Small intestine (tissue), 7 donors: ENCODE measurements around the gene NSMCE1. TPM values are rescaled to one million over a fixed set of nuclear protein-coding genes. Genes with fewer than 3 reads are reported as not detected.
A peak's percentile ranks its signal among the peaks of the same experiment; 100 is the strongest.
"Not testable (repeated sequence)": the region's sequence is repeated elsewhere in the genome, so short reads cannot be mapped to it uniquely, and the experiment has no call there.

ENCODE experiments used
- DNase-seq, 2 donors: peaks; one replicate each; pipeline versions ENCODE4 v3.0.0 to v3.0.0-alpha.2; 2013
- FAIRE-seq: peaks from 2 replicates; lab custom pipeline; 2012; peaks lifted over from hg19 to GRCh38; lab: Jason Lieb, UNC
- H3K27ac ChIP-seq, 3 donors: one replicate each; pipeline ENCODE4 v1.5.1; 2013; ENCODE audit warnings: low read length in 2 of 3, mild to moderate bottlenecking in 2 of 3, control low read depth in 1 of 3, inconsistent platforms in 1 of 3, low read depth in 1 of 3, moderate library complexity in 1 of 3
- H3K27me3 ChIP-seq, 3 donors: one replicate each; pipeline ENCODE4 v1.6.1; 2013; ENCODE audit warnings: low read length in 3 of 3, inconsistent platforms in 1 of 3; ENCODE audit not compliant: control insufficient read depth in 3 of 3, insufficient read depth in 3 of 3
- H3K36me3 ChIP-seq, 3 donors: one replicate each; pipeline ENCODE4 v1.6.1; 2013; ENCODE audit warnings: low read length in 3 of 3, inconsistent platforms in 1 of 3, low read depth in 1 of 3, mild to moderate bottlenecking in 1 of 3, moderate library complexity in 1 of 3; ENCODE audit not compliant: control insufficient read depth in 3 of 3, insufficient read depth in 2 of 3
- H3K4me1 ChIP-seq, 3 donors: one replicate each; pipeline ENCODE4 v1.6.1; 2013; ENCODE audit warnings: low read length in 2 of 3, inconsistent platforms in 1 of 3, low read depth in 1 of 3, mild to moderate bottlenecking in 1 of 3, moderate library complexity in 1 of 3; ENCODE audit not compliant: control insufficient read depth in 3 of 3, insufficient read depth in 2 of 3
- H3K4me3 ChIP-seq, 3 donors: one replicate each; pipeline ENCODE4 v1.5.1; 2013; ENCODE audit warnings: low read length in 3 of 3, control low read depth in 1 of 3, inconsistent platforms in 1 of 3, low read depth in 1 of 3, mild to moderate bottlenecking in 1 of 3, moderate library complexity in 1 of 3
- H3K9me3 ChIP-seq, 2 donors: one replicate each; pipeline ENCODE4 v1.6.1; 2013; ENCODE audit warnings: low read depth in 1 of 2, low read length in 1 of 2; ENCODE audit not compliant: control insufficient read depth in 2 of 2, insufficient read depth in 1 of 2
- WGBS, 3 donors: extraction: QIAGEN DNeasy Blood & Tissue Kit; methylation state at CpG; one replicate each; pipeline ENCODE4 v1.1.7; 2013; 5-methylcytosine and 5-hydroxymethylcytosine counted together
- polyA plus RNA-seq, 4 donors: library from polyadenylated mRNA; stranded (reverse) in 3 of 4; unstranded in 1 of 4; fragments of 200-250 nt in 3 of 4; fragments of 120-200 nt in 1 of 4; gene quantifications; one replicate each; pipeline versions ENCODE4 v1.2.1 to v1.2.3, GENCODE V29; 2013
- donor health status: healthy with polysubstance abuse.
- donor health status: control.
- donor health status: control.
- donor health status: Bipolar disorder and iron deficiency.
- donor health status: healthy.

Gene NSMCE1
- polyA plus RNA-seq, 4 donors: 37.8 to 66.1 (median 52.3) TPM

DNA sequence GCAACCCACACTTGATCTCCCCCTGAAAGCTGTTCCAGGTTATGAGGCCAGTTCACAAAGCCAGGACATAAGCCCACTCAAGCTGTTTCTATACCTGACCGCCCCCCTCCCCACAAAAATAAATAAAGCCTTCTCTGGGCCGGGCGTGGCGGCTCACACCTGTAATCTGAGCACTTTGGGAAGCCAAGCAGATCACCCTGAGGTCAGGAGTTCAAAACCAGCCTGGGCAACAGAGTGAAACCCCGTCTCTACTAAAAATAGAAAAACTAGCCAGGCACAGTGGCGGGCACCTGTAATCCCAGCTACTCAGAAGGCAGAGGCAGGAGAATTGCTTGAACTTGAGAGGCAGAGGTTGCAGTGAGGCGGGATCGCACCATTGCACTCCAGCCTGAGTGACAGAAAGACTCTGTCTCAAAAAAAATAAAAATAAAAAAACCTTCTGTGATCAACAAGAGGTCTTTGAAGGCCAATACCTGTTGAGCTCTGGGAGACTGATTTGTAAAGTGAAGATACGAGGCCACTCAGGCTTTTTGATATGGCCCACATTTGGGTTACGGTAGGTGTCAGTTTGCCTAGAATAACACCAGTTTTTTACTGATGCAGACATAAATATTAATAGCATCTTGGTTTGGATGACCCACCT lies 63.0 kb downstream of the NSMCE1 start:
- no peaks in the 10 kb centered on the region for H3K27me3 ChIP-seq
- H3K4me1 ChIP-seq: peaks cover 6 to 32% (median 8%) of the 10 kb centered on the region in 3 donors
- peaks cover 0 to 14% (median 4%) of the 10 kb centered on the region in 3 donors for H3K36me3 ChIP-seq
- no peak overlapping the region for H3K27ac ChIP-seq
- DNase-seq (no peak), FAIRE-seq (no peak)
- WGBS, 3 donors: 77 to 86% (median 80%) methylated on average over 10 of the region's 10 CpGs
- H3K9me3 ChIP-seq: no peaks in the 10 kb centered on the region
- no peak overlapping the region for H3K4me3 ChIP-seq

- no peak for DNase-seq
- FAIRE-seq: no peak
- Histone ChIP-seq H3K36me3 (peaks cover 0 to 3% (median 0%) of the 10 kb centered on the region in 3 donors), H3K4me1 (peaks cover 6 to 28% (median 8%) of the 10 kb centered on the region in 3 donors), H3K27ac (peak overlapping the region; percentile 96 to 97 (median 96)), H3K4me3 (peak overlapping the region in 2 of 3 donors; percentile 66 to 78), H3K27me3 (no peaks in the 10 kb centered on the region), H3K9me3 (no peaks in the 10 kb centered on the region)
- WGBS, 3 donors: 39 to 51% (median 39%) methylated on average over 14 of the region's 14 CpGs
Measured at GRCh38 chr16:27204312-27204915, 64.2 kb downstream of the NSMCE1 start.

- Histone ChIP-seq H3K36me3 (no peaks in the 10 kb centered on the region), H3K27me3 (no peaks in the 10 kb centered on the region), H3K4me3 (peak within 1 kb of the TSS; percentile 51 to 78 (median 66)), H3K4me1 (peaks cover 6 to 21% (median 11%) of the 10 kb centered on the region in 3 donors), H3K27ac (peak within 1 kb of the TSS; percentile 96 to 97 (median 96)), H3K9me3 (no peaks in the 10 kb centered on the region)
- WGBS, 3 donors: 0 to 1% (median 1%) methylated on average over 70 of the region's 70 CpGs
- FAIRE-seq: no peak
- DNase-seq: peak; percentile 100
Measured at GRCh38 chr16:27203507-27204311, 64.9 kb downstream of the NSMCE1 start, which contains the start of gene KDM8. Gene KDM8, plus strand, starts transcription at chr16:27203526. Its CDS starts 6,598 bp downstream, at chr16:27210124.

DNA sequence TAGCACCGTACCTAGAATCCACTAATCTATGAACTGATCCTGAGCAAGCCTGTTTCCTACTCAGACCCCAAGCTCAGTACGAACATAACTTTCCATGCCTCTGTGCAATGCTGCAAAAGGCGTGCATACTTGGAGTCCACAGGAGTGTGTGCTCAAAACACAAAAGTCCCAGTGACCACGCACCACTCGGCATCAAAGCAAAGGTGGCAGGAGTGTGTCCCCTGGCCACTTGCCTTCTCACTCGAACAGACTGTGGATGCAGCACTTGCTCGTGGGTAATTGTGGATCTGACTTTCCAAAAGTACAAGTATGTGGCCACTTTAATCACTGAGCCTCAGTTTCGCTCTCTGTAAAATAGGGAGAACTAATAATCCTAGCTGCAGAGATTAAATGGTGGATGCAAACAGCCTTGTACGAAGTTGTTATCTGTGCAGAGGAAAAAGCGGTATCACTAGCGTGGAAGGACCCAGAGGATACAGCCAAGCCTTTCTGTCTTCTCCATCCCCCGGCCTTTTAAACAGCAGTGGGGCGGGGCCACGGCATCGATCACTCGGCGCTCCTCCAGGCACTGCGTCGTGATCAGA lies 65.6 kb downstream of the NSMCE1 start:
- Histone ChIP-seq H3K36me3 (no peaks in the 10 kb centered on the region), H3K4me1 (peaks cover 6 to 14% (median 7%) of the 10 kb centered on the region in 3 donors), H3K4me3 (peak overlapping the region; percentile 32 to 78 (median 63)), H3K27me3 (no peaks in the 10 kb centered on the region), H3K27ac (peak overlapping the region; percentile 95 to 97 (median 96)), H3K9me3 (no peaks in the 10 kb centered on the region)
- WGBS, 3 donors: 24% methylated on average over 19 of the region's 19 CpGs
- DNase-seq (no peak), FAIRE-seq (no peak)

DNA sequence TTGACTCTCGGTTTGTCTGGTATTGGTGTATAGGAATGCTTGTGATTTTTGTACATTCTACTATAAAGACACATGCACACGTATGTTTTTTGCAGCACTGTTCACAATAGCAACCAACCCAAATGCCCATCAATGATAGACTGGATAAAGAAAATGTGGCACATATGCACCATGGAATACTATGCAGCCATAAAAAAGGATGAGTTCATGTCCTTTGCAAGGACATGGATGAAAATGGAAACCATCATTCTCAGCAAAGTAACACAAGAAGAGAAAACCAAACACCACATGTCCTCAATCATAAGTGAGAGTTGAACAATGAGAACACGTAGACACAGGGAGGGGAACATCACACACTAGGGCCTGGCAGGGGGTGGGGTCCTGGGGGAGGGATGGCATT lies 67.7 kb downstream of the NSMCE1 start:
- H3K4me1 ChIP-seq: peaks cover 6 to 11% (median 6%) of the 10 kb centered on the region in 3 donors
- DNase-seq, FAIRE-seq, H3K9me3 ChIP-seq, H3K36me3 ChIP-seq, H3K27ac ChIP-seq, H3K27me3 ChIP-seq, H3K4me3 ChIP-seq: not testable (repeated sequence)
- WGBS, 3 donors: 95 to 96% (median 95%) methylated on average over 3 of the region's 3 CpGs

DNA sequence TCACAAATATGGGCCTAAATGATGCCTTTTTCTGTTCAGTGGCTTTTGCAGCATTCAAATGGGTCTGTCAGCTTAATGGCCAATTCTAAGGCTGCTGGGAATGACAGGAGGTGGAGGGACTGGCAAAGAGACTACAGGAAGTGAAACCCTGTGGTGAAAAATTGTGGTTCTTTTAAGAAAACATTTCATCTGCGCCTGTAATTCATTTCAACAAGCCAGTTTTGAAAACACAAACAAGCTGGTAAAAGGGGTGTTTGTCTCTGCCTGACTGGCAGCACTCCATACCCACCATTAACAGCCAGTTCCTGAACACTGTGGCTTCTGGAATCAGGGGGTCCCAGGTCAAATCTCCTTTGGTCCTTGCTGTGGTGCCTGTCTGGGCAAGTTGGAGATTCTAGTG lies 68.8 kb downstream of the NSMCE1 start:
- Histone ChIP-seq H3K4me1 (peaks cover 6 to 12% (median 9%) of the 10 kb centered on the region in 3 donors), H3K36me3 (no peaks in the 10 kb centered on the region), H3K27me3 (no peaks in the 10 kb centered on the region), H3K9me3 (no peaks in the 10 kb centered on the region), H3K27ac (peak overlapping the region in 2 of 3 donors; percentile 35 to 93), H3K4me3 (no peak overlapping the region)
- DNase-seq (peak in 1 of 2 donors; percentile 38), FAIRE-seq (no peak)
- 27 to 68% (median 29%) methylated on average over 1 of the region's 1 CpG for WGBS, 3 donors

GRCh38 chr16:27199235-27199586 lies 69.4 kb downstream of the NSMCE1 start:
- no peaks in the 10 kb centered on the region for H3K9me3 ChIP-seq
- peaks cover 3 to 8% (median 5%) of the 10 kb centered on the region in 3 donors for H3K4me1 ChIP-seq
- DNase-seq: no peak
- H3K4me3 ChIP-seq: no peak overlapping the region
- H3K36me3 ChIP-seq: no peaks in the 10 kb centered on the region
- WGBS, 3 donors: 62 to 65% (median 63%) methylated on average over 3 of the region's 3 CpGs
- no peak for FAIRE-seq
- no peaks in the 10 kb centered on the region for H3K27me3 ChIP-seq
- peak overlapping the region in 1 of 3 donors; percentile 3 for H3K27ac ChIP-seq
